Measurements from ENCODE around the gene AMBP. TPM values are rescaled to one million over a fixed set of nuclear protein-coding genes. Genes with fewer than 3 reads are reported as not detected.

Gene AMBP
- total and polyA plus RNA-seq, 12 donors, result 0.01 TPM; not detected in 11

GRCh38 chr9:114027159-114027862 is 50.8 kb downstream of the AMBP start:
- Histone ChIP-seq H3K27ac (no peak overlapping the region), H3K4me1 (peaks cover 0 to 3% (median 0%) of the 10 kb centered on the region in 9 donors), H3K4me3 (no peak overlapping the region), H3K36me3 (peaks cover 0 to 36% (median 0%) of the 10 kb centered on the region in 9 donors), H3K27me3 (no peaks in the 10 kb centered on the region), H3K9me3 (peaks cover 0 to 23% (median 21%) of the 10 kb centered on the region in 11 donors)
- ATAC-seq, result no peak
- no peak for DNase-seq
- 89 to 91% methylated on average over 13 of the region's 13 CpGs for WGBS, 2 donors
- intact Hi-C loops (cut with DNase I), result loop anchor here in 2 of 10 donors (10.0 kb wide), 2 partner anchors 63 to 293 kb away; no protein-coding TSS in a partner anchor
- no peak for TF ChIP-seq CTCF (IDR thresholded peaks at IDR 0.05)

DNA sequence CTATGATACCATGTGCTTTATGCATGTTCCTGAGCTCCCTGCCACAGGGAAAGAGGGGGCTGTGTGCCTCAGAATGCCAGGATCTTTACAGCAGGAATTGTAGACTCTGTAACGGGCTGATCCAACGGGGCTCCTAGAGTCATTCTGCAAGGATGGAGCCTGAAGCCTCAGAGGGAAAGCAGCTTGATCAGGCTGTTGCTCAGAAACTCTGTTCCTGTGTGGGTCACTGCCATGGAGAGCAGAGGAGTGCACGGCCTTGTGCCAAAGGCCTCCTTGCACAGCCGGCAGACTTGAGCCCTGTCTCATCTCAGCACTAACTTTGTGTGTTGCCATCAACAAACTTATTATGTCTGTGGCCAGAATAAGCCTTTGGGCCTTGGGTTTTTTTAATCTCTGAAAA is 51.8 kb downstream of the AMBP start:
- TF ChIP-seq CTCF (IDR thresholded peaks at IDR 0.05), result no peak
- Histone ChIP-seq H3K9me3 (peaks cover 0 to 32% (median 24%) of the 10 kb centered on the region in 11 donors), H3K4me3 (no peak overlapping the region), H3K27ac (no peak overlapping the region), H3K27me3 (no peaks in the 10 kb centered on the region), H3K36me3 (peaks cover 0 to 46% (median 0%) of the 10 kb centered on the region in 9 donors), H3K4me1 (no peaks in the 10 kb centered on the region)
- no peak for DNase-seq
- intact Hi-C loops (cut with DNase I), result loop anchor here in 2 of 10 donors (10.0 kb wide), 2 partner anchors 62 to 292 kb away; no protein-coding TSS in a partner anchor
- 86 to 90% methylated on average over 4 of the region's 4 CpGs for WGBS, 2 donors
- no peak for ATAC-seq

- no peak for ATAC-seq
- H3K36me3 ChIP-seq, result peaks cover 0 to 47% (median 0%) of the 10 kb centered on the region in 9 donors
- H3K27ac ChIP-seq, result no peak overlapping the region
- TF ChIP-seq CTCF (IDR thresholded peaks at IDR 0.05), result no peak
- intact Hi-C loops (cut with DNase I), result loop anchor here in 2 of 10 donors (10.0 kb wide), 2 partner anchors 61 to 291 kb away; no protein-coding TSS in a partner anchor
- H3K4me1 ChIP-seq, result no peaks in the 10 kb centered on the region
- no peaks in the 10 kb centered on the region for H3K27me3 ChIP-seq
- H3K9me3 ChIP-seq, result peaks cover 0 to 38% (median 26%) of the 10 kb centered on the region in 11 donors
- H3K4me3 ChIP-seq, result no peak overlapping the region
- 98 to 99% methylated on average over 5 of the region's 5 CpGs for WGBS, 2 donors
- DNase-seq, result no peak
These were observed 52.3 kb downstream of the AMBP start for GRCh38 chr9:114025760-114026159.

GRCh38 chr9:114025196-114025753 is 52.8 kb downstream of the AMBP start:
- Histone ChIP-seq H3K27me3 (no peaks in the 10 kb centered on the region), H3K4me1 (no peaks in the 10 kb centered on the region), H3K27ac (no peak overlapping the region), H3K4me3 (no peak overlapping the region), H3K36me3 (peaks cover 0 to 47% (median 0%) of the 10 kb centered on the region in 9 donors), H3K9me3 (peaks cover 0 to 43% (median 26%) of the 10 kb centered on the region in 11 donors)
- WGBS, 2 donors, result 92 to 95% methylated on average over 3 of the region's 3 CpGs
- TF ChIP-seq CTCF (IDR thresholded peaks at IDR 0.05), result no peak
- no peak for DNase-seq
- no peak for ATAC-seq
- intact Hi-C loops (cut with DNase I), result loop anchor here in 2 of 10 donors (10.0 kb wide), 2 partner anchors 60 to 290 kb away; no protein-coding TSS in a partner anchor
